SK-N-SH (cell line): ENCODE results near the gene LRSAM1.

ENCODE experiments used
- PBX3 ChIP-seq: IDR thresholded peaks from 2 replicates; pipeline ENCODE4; 2012
- REST ChIP-seq: IDR thresholded peaks from 2 replicates; pipeline ENCODE4 v1.6.1; 2012; ENCODE audit warnings: mild to moderate bottlenecking, low read depth, low read length, moderate library complexity
- TCF12 ChIP-seq: IDR thresholded peaks from 2 replicates; pipeline ENCODE4 v1.4.0; 2012
- ZBTB33 ChIP-seq: IDR thresholded peaks from 2 replicates; pipeline ENCODE4 v1.4.0; 2012; ENCODE audit warnings: low read depth, borderline replicate concordance
- TF ChIP-seq, protein P1 (sequence below): fragments of 200-600 bp; sonication (generic); IDR thresholded peaks from 2 replicates; pipeline ENCODE4 v1.6.1; 2017; ENCODE audit warnings: antibody characterized with exemption, mild to moderate bottlenecking, moderate library complexity

DNA sequence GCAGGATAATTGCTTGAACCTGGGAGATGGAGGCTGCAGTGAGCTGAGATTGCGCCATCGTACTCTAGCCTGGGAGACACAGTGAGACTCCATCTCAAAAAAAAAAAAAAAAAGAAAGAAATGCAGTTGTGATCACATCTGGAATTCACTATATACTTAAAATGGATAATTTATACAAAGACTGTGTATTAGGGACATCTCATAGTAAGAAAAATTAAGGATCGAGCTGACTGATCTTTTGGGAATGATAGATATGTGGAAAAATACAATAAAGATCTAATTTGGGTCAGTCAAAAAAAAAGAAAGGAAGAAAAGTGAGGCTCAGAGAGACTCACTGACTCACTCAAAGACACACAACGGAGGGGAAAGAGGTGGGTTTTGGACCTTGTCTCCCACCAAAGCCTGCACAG, 87.5 kb downstream of the LRSAM1 start:
- TF ChIP-seq PBX3 (no peak), TCF12 (peak; percentile 19), REST (no peak), ZBTB33 (no peak)
- TF ChIP-seq, protein P1, sequence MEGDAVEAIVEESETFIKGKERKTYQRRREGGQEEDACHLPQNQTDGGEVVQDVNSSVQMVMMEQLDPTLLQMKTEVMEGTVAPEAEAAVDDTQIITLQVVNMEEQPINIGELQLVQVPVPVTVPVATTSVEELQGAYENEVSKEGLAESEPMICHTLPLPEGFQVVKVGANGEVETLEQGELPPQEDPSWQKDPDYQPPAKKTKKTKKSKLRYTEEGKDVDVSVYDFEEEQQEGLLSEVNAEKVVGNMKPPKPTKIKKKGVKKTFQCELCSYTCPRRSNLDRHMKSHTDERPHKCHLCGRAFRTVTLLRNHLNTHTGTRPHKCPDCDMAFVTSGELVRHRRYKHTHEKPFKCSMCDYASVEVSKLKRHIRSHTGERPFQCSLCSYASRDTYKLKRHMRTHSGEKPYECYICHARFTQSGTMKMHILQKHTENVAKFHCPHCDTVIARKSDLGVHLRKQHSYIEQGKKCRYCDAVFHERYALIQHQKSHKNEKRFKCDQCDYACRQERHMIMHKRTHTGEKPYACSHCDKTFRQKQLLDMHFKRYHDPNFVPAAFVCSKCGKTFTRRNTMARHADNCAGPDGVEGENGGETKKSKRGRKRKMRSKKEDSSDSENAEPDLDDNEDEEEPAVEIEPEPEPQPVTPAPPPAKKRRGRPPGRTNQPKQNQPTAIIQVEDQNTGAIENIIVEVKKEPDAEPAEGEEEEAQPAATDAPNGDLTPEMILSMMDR: no peak
